Upper lobe of left lung (tissue), 6 donors: ENCODE results near the gene MALRD1. TPM values are rescaled to one million over a fixed set of nuclear protein-coding genes. Genes with fewer than 3 reads are reported as not detected.

Experiments used
- ATAC-seq, 2 donors: fragments of 200-7000 bp; cut with Tn5 transposase; one replicate each; pipeline ENCODE4 v1.9.1; 2022; ENCODE audit warnings: mild to moderate bottlenecking in 2 of 2, moderate library complexity in 2 of 2; ENCODE audit not compliant: low FRiP score in 2 of 2
- DNase-seq, 2 donors: peaks; one replicate each; pipeline ENCODE4 v3.0.0-alpha.2; 2019 to 2020
- H3K27ac ChIP-seq, 4 donors: fragments of 200-600 bp; sonication (generic); one replicate each; pipeline ENCODE4 v1.5.1; 2016 to 2019
- H3K27me3 ChIP-seq, 4 donors: fragments of 200-600 bp; sonication (generic); one replicate each; pipeline ENCODE4 v1.5.1; 2017 to 2019
- H3K36me3 ChIP-seq, 4 donors: fragments of 200-600 bp; sonication (generic); one replicate each; pipeline ENCODE4 v1.5.1; 2016 to 2019
- H3K4me1 ChIP-seq, 4 donors: fragments of 200-600 bp; sonication (generic); one replicate each; pipeline ENCODE4 v1.5.1; 2018 to 2019
- H3K4me3 ChIP-seq, 4 donors: fragments of 200-600 bp; sonication (generic); one replicate each; pipeline ENCODE4 v1.5.1; 2017 to 2019; ENCODE audit warnings: mild to moderate bottlenecking in 2 of 4, moderate library complexity in 1 of 4
- H3K9me3 ChIP-seq, 4 donors: fragments of 200-600 bp; sonication (generic); one replicate each; pipeline ENCODE4 v1.5.1; 2018 to 2019
- CTCF ChIP-seq, 6 experiments: fragments of 450-650 bp in 4 of 6; fragments of 200-600 bp in 2 of 6; sonication (generic) in 2 of 6; IDR thresholded peaks; one replicate each; pipeline ENCODE4 v1.5.1; 2016 to 2019; ENCODE audit warnings: antibody characterized with exemption in 6 of 6
- EP300 ChIP-seq, 4 donors: sonication (generic); formaldehyde crosslinking; IDR thresholded peaks; one replicate each; pipeline ENCODE4 v1.5.1; 2017; ENCODE audit warnings: antibody characterized with exemption in 4 of 4, control low read depth in 2 of 4
- POLR2A ChIP-seq, 4 donors: fragments of 450-650 bp; IDR thresholded peaks; one replicate each; pipeline ENCODE4 v1.5.1; 2016 to 2017; ENCODE audit warnings: antibody characterized with exemption in 4 of 4, mild to moderate bottlenecking in 2 of 4
- POLR2AphosphoS5 ChIP-seq, 2 donors: sonication (generic); formaldehyde crosslinking; IDR thresholded peaks; one replicate each; pipeline ENCODE4 v1.5.1; 2017; ENCODE audit warnings: antibody characterized with exemption in 2 of 2
- WGBS, 2 donors: methylation state at CpG; one replicate each; pipeline ENCODE4 v1.1.5; 2017 to 2018; 5-methylcytosine and 5-hydroxymethylcytosine counted together
- total RNA-seq, 6 donors: library from RNA; depleted of rRNA in 4 of 6; stranded (reverse); fragments of >200 nt in 4 of 6; gene quantifications; one replicate each; pipeline versions ENCODE4 v1.1.0 to v1.2.1, GENCODE V29; 2016 to 2021
- donor health status: DM: no; HTN: no; CAD: no; lungs with moderate emphysema.
- donor health status: DM: no; HTN: yes; CAD: no; lungs with severe emphysema.

MALRD1 gene
- total RNA-seq, 6 donors from 2014 or later = 2.7 to 21.0 (median 7.5) TPM

- Histone ChIP-seq H3K27ac (peak overlapping the region in 2 of 4 donors; percentile 18 to 39), H3K9me3 (no peaks in the 10 kb centered on the region), H3K4me3 (no peak overlapping the region), H3K4me1 (no peaks in the 10 kb centered on the region), H3K27me3 (no peaks in the 10 kb centered on the region), H3K36me3 (no peaks in the 10 kb centered on the region)
- no peak for DNase-seq
- 63 to 81% methylated on average over 7 of the region's 7 CpGs for WGBS, 2 donors
- TF ChIP-seq EP300 (IDR thresholded peaks at IDR 0.05) (no peak), POLR2A (IDR thresholded peaks at IDR 0.05) (no peak), CTCF (IDR thresholded peaks at IDR 0.05) (no peak), POLR2AphosphoS5 (IDR thresholded peaks at IDR 0.05) (no peak)
- peak in 1 of 2 donors; percentile 65 for ATAC-seq
Measured at GRCh38 chr10:19628767-19629560, 580.4 kb downstream of the MALRD1 start.

GRCh38 chr10:19629567-19629966, 581.0 kb downstream of the MALRD1 start:
- ATAC-seq = peak; percentile 81 to 94
- Histone ChIP-seq H3K27me3 (no peaks in the 10 kb centered on the region), H3K36me3 (no peaks in the 10 kb centered on the region), H3K9me3 (no peaks in the 10 kb centered on the region), H3K4me1 (no peaks in the 10 kb centered on the region), H3K4me3 (no peak overlapping the region), H3K27ac (peak overlapping the region in 2 of 4 donors; percentile 18 to 39)
- 32 to 45% methylated on average over 6 of the region's 6 CpGs for WGBS, 2 donors
- TF ChIP-seq POLR2AphosphoS5 (IDR thresholded peaks at IDR 0.05) = peak in 1 of 2 donors; percentile 30
- no peak for TF ChIP-seq EP300 (IDR thresholded peaks at IDR 0.05)
- DNase-seq = peak in 1 of 2 donors; percentile 51

- no peak overlapping the region for H3K4me3 ChIP-seq
Measured at GRCh38 chr10:19634163-19634562, 585.6 kb downstream of the MALRD1 start.

GRCh38 chr10:19638182-19638895, 589.7 kb downstream of the MALRD1 start:
- peaks cover 0 to 11% (median 4%) of the 10 kb centered on the region in 4 donors for H3K4me1 ChIP-seq
- peak in 1 of 2 donors; percentile 27 for DNase-seq
- H3K27me3 ChIP-seq = no peaks in the 10 kb centered on the region
- peak overlapping the region; percentile 50 to 69 (median 58) for H3K27ac ChIP-seq
- no peaks in the 10 kb centered on the region for H3K36me3 ChIP-seq
- no peaks in the 10 kb centered on the region for H3K9me3 ChIP-seq
- H3K4me3 ChIP-seq = peak overlapping the region in 3 of 4 donors; percentile 21 to 39 (median 25)
- peak; percentile 81 to 94 for ATAC-seq
- TF ChIP-seq POLR2AphosphoS5 (IDR thresholded peaks at IDR 0.05) (peak; percentile 40 to 66), CTCF (IDR thresholded peaks at IDR 0.05) (no peak)
- WGBS, 2 donors = 0 to 4% methylated on average over 1 of the region's 1 CpG

More at GRCh38 chr10:19634163-19634562, 585.6 kb downstream of the MALRD1 start:
- no peak overlapping the region for H3K27ac ChIP-seq
- WGBS, 2 donors = 89 to 95% methylated on average over 5 of the region's 5 CpGs
- no peaks in the 10 kb centered on the region for H3K9me3 ChIP-seq
- DNase-seq (no peak), ATAC-seq (no peak)
- peaks cover 0 to 8% (median 4%) of the 10 kb centered on the region in 4 donors for H3K4me1 ChIP-seq
- no peaks in the 10 kb centered on the region for H3K36me3 ChIP-seq
- TF ChIP-seq POLR2AphosphoS5 (IDR thresholded peaks at IDR 0.05) = no peak
- TF ChIP-seq CTCF (IDR thresholded peaks at IDR 0.05) = no peak
- TF ChIP-seq EP300 (IDR thresholded peaks at IDR 0.05) = no peak
- TF ChIP-seq POLR2A (IDR thresholded peaks at IDR 0.05) = no peak
- no peaks in the 10 kb centered on the region for H3K27me3 ChIP-seq

GRCh38 chr10:19638896-19639233, 590.3 kb downstream of the MALRD1 start:
- WGBS, 2 donors = 34 to 44% methylated on average over 3 of the region's 3 CpGs
- H3K4me3 ChIP-seq = peak overlapping the region in 3 of 4 donors; percentile 21 to 39 (median 25)
- peaks cover 0 to 11% (median 4%) of the 10 kb centered on the region in 4 donors for H3K4me1 ChIP-seq
- no peaks in the 10 kb centered on the region for H3K36me3 ChIP-seq
- ATAC-seq (peak in 1 of 2 donors; percentile 44), DNase-seq (no peak)
- H3K27ac ChIP-seq = peak overlapping the region; percentile 50 to 69 (median 58)
- no peak for TF ChIP-seq EP300 (IDR thresholded peaks at IDR 0.05)
- TF ChIP-seq POLR2AphosphoS5 (IDR thresholded peaks at IDR 0.05) = no peak
- TF ChIP-seq POLR2A (IDR thresholded peaks at IDR 0.05) = no peak
- TF ChIP-seq CTCF (IDR thresholded peaks at IDR 0.05) = no peak
- H3K9me3 ChIP-seq = no peaks in the 10 kb centered on the region
- no peaks in the 10 kb centered on the region for H3K27me3 ChIP-seq
